ENCODE measurements around the gene RMI2.
"Not testable (repeated sequence)": the region's sequence is repeated elsewhere in the genome, so short reads cannot be mapped to it uniquely, and the experiment has no call there.

RMI2 gene

DNA sequence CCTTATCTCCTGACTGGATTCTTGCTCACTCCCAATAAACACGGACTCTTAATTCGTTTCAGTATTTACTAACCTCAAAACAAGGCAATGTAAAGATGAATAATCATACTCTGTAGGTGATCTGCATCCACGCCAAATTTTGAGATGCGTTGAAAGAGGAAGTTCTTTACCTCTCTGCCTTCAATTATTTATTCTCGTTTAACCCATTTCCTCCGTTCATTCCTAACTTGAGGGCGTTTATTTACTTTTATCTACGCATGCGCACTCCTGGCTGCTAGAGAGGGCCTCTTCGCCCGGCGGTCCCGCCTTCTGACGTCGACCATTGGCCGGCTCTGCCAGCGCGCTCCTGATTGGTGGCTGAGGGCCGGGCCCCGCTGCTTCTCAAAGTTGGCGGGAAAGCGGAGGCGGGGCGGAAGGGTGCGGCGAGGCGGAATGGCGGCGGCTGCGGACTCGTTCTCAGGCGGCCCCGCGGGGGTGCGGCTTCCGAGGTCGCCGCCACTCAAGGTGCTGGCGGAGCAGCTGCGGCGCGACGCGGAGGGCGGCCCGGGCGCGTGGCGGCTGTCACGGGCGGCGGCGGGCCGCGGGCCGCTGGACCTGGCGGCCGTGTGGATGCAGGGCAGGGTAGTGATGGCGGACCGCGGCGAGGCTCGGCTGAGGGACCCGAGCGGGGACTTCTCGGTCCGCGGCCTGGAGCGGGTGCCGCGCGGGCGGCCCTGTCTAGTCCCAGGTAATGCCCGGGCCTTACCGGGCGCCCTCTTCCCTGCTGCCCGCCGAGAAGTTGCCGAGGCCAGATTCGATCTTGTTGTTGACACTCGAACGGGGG is at the start of gene RMI2:
TSS of gene RMI2 (plus strand) at position 420 of the 823 bp plus-strand sequence. CDS start at position 433, 13 bp downstream.
- DNase-seq, result peak; percentile 99

DNA sequence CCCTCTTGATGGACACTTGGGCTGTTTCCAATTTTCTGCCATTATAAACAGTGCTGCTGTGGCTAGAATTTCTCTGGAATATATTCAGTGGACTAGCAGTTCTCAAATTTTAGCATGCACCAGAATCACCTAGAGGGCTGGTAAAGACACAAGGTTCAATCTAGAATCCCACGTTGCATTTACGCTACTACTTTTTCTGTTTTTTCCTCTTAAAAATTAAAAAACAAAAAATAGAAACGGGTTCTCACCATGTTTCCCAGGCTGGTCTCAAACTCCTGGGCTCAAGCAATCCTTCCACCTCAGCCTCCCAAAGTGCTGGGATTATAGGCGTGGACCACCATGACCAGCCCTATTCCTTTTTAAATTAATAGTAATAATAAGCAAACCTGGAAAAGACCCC is 49.6 kb upstream of the RMI2 start:
- no peak for DNase-seq

DNA sequence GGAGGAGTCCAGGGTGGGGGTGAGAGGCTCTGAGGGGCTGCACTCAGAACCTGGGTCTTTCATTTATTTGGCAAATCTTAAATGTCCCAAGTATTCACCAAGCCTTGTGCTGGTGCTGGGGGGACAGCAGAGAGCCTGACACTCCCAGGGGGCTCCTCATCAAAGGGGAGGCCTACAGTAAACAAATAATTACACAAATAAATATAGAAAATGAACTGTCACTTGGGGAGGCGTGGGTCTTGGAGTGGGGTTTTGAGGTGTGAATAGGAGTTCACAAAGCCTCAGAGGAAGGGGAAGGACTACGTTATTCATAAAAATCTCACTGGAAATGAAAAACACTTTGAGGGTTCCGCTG is 48.9 kb upstream of the RMI2 start:
- DNase-seq, result no peak

DNA sequence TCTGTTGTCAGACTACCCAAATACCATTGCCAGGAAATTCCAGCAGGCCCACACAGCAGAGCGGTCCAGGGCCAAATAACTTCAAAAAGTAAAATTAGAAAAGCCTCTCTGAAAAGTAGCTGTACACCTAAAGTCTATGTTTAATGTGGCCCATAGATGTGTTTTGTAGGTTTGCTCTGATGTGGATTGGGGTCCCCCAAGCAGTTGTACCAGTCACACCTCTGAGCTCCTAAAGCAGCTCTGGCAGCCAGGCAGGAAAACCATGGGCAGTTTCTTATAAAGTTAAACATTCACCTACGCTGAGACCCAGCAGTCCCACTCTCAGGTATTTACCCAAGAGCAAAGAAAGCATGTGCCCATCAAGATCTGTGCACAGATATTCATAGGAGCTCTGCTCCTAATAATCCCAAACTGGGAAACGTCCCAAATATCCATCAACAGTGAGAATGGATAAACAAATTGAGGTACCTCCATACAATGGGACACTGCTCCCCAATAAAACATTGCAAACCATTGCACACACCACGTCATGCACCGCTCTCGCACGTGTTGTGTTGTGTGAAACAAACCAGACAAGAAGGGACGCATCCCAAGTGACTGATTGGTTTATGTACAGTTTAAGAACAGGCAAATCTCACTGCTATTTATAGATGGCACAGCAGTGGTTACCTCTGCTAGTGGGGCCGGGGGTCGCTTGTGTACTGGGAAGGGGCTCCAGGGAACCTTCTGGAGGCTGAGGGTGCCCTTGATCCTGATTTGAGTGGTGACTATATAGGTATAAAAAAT is 48.4 kb upstream of the RMI2 start:
- peak; percentile 31 for DNase-seq

DNA sequence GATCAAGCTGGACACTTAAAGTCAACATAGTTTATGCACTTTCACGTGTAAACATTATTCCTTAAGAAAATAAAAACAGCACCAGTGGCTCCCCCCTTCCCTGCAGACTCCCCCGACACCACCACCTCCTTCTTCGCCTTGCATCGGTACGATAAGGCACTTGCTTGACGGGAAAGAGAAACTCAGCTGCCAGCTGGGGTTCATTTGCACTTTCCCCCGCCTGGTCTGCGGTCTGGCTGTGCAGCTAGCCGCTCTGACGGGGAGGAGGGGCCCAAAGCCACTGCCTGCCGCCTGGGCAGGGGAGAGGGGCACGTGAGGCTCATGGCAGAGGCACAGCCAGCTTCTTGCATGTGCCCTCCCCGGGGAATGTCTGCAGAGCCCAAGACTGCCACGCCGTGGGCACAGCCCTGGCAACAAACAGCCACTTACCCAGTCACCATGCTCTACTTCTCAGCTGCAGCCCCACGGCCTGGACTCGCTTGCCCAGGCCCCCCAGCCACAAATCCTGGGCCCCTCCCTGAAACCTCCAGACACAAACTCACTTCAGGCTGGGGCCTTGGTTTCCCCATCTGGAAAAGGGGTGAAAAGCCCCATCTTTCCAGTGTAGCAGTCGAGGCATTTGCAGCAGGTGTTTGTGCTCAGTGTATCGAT is 47.6 kb upstream of the RMI2 start:
- DNase-seq, result peak; percentile 74

DNA sequence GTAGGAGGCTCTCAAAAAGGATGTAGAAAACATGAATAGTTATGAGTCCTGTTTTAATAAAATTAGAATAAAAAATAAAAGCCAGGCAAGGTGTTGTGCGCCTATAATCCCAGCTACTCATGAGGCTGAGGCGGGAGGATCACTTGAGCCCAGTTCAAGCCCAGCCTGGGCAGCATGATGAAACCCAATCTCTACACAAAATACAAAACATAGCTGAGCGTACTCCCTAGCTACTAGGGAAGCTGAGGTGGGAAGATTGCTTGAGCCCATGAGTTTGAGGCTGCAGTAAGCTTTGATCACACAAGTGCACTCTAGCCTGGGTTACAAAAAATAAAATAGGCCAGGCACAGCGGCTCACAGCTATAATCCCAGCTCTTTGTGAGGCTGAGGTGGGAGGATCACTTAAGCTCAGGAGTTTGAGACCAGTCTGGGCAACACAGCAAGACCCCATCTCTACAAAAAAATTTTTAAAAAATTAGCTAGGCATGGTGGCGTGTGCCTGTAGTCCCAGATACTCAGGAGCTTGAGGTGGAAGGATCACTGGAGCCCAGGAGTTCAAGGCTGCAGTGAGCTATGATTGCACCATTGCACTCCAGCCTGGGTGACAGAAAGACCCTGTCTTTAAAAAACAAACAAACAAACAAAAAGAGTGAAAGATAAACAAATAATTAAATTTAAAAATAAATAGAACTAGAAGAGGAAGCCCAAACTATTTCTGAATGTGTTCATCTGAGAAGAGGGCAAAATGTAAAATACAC is 46.9 kb upstream of the RMI2 start:
- no peak for DNase-seq

DNA sequence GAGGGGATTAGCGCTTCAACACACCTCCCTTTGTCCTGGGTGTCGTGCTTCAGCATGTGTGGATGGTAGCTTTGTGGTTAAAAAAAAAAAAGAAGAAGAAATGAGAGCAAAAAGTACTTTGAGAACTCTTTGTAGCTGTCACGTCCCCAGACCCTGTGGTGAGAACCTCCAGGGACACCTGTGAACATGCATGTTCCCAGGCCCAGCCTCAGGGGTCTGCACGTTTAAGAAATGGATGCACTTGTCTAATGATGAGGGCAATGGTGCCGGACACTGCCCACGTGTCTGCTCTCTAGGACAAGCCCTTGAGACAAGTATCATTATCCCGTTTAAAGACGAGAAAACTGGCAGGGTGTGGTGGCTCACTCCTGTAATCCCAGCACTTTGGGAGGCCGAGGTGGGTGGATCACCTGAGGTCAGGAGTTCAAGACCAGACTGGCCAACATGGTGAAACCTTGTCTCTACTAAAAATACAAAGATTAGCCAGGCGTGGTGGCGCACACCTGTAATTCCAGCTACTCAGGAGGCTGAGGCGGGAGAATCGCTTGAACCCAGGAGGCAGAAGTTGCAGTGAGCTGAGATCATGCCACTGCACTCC is 46.2 kb upstream of the RMI2 start:
- DNase-seq, result not testable (repeated sequence)

DNA sequence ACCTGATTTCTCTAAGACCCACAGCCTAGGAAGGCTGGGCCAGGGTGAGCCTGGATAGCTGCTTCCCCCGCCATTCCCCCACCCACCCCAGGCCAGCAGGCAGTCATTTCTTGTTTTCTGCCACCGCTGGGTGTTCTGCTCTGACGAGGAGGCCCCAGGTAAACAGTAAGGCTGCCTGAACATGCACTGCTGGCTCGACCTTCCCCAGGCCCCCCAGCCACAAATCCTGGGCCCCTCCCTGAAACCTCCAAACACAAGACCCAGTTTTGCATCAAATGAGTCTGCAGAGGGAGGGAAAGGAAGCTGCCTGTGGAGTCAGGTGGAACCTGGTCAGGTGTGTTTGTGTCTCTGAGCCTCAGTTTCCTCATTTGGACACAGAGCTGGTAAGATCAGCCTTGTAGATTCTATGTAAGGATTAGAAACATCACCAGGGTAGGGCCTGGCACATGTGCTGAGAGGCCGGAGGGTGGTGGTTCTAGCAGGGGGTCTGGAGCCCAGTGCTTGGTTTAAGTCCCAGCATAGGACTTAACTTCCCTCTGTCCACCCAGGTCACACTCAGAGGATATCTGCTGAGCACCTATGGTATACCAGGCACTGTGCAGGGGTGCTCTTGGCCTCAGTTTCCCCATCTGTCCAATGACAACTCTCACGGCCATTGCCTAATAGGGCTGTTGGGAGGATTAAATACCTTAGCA is 45.2 kb upstream of the RMI2 start:
- DNase-seq, result no peak

DNA sequence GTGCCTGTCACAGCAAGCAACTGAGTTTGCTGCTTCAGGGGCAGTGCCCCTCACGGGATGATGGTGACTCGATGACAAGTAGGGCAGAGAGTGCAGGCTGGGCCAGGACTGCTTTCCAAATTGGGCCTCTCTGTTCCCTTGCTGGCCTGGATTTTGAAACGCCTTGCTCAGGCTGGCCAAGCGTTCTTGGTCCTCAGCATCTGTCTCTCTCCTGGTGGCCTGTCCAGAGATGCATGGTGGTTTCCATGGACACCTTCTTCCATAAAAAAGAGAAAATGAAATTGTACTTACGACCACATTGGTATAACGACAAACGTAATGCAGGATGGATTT is 44.7 kb upstream of the RMI2 start:
- no peak for DNase-seq

DNA sequence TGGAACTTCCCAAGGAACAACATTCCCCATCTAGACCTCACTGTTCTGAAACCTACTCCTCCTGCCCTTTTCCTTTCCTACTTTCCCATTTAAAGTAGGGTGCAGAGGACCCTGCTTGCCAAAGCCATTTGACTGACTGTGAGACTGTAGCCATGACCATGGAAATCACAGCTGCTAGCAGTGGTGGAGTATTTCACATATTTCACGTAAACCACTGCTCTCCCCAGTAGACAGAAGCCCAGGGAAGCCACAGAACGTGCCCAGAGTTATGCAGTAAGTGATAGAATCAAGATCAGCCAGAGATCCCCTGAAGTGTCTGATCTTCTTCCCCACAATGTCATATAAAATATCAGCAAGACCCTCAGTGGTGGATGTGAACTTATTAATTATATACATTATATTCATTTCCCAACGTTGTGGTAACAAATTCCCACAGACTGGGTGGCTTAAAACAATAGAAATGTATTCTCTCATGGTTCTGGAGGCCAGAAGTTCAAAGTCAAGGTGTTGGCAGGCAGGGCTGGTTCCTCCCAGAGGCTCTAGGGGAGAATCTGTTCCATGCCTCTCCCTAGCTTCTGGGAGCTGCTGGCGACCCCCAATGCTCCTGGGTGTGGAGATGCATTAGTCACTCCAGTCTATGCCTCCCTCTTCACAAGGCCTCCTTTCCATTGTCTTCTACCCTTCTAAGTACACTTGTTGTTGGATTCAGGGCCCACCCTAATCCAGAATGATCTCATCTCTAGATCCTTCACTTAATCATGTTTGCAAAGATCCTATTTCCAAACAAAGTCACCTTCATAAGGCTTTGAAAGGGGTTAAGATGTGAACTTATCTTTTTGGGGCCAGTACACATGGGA is 43.4 kb upstream of the RMI2 start:
- no peak for DNase-seq

DNA sequence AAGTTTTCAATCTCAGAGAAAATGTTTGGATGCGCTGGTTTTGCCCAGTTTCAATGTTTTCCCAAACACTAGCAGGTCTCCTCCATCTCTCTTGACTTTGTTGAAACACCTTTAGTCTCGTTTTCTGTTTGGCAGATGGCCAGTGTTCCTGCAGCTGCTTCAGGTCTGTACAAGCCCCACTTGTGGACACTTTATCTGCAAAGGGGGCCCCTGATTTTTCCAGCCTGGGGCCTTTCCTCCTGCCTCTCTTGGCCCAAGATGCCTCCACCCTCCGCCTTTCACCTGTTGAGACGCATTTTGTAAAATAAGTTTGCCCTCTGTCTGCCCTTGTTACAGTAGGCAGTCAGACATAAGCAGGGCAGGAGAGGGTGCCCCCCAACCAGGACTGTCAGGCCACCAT is 42.3 kb upstream of the RMI2 start:
- DNase-seq, result peak; percentile 33

DNA sequence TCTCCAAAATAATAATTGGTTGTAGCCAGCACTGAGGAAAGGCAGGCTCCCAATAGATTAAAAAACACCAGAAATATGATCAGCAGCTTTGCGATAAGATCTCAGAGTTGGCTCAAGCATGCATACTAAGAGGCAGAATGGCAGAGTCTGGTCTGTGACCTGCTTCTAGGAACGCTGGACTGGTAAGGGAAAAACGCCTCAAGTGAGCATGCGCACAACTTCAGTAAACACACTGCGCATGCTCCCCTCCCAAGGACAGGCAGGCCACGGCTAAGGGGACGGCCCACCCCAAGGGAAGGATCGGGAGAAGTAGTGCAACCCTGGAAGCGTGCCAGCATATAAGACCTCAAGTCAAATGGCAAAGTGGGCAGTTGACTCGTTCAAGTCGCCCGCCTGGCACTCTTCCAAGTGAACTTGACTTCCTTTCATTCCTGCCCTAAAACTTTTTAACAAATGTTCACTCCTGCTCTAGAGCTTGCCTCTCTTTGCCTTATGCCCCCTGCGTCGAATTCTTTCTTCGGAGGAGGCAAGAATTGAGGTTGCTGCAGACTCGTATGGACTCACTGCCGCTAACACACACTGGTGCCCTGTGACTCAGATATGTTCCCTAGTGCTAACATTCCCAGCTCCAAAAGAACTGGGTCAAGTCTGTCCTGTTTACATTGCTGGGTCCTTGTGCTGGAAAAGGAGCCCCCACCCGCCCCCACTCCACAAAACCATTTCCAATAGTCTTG is 41.7 kb upstream of the RMI2 start:
- peak; percentile 22 for DNase-seq

DNA sequence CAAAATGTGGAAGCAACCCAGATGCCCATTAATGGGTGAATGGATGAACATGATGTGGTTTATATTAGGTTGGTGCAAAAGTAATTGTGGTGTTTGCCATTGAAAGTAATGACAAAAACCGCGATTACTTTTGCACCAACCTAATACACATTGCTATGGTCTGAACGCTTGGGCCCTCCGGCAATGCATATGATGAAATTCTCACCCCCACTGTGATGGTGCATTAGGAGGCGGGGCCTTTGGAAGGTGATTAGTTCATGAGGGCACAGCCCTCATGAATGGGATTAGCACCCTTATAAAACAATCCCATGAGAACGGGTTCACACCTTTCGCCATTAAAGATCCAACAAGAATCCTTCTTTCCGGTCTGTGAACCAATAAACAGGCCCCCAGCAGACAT is 38.9 kb upstream of the RMI2 start:
- no peak for DNase-seq

DNA sequence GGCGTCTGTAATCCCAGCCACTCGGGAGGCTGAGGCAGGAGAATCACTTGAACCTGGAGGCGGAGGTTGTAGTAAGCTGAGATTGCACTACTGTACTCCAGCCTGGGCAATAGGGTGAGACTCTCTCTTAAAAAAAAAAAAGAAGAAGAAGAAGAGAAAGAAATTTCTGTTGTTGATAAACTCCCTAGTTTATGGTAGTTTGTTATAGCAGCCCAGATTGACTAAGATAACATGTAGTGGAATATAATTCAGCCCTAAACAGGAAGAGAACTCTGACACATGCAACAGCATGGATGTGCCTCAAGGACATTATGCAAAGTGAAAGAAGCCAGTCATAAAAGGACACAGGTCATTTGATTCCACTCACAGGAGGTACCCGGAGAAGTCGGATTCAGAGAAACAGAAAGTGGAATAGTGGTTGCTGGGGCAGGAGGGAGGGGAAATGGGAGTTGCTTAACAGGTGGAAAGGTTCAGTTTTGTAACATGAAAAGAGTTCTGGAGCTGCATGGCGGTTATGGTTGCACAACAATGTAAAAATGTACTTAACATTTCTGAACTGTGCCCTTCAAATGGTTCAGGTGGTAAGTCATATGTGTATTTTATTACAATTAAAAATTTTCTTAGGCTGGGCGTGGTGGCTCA is 38.1 kb upstream of the RMI2 start:
- DNase-seq, result no peak

DNA sequence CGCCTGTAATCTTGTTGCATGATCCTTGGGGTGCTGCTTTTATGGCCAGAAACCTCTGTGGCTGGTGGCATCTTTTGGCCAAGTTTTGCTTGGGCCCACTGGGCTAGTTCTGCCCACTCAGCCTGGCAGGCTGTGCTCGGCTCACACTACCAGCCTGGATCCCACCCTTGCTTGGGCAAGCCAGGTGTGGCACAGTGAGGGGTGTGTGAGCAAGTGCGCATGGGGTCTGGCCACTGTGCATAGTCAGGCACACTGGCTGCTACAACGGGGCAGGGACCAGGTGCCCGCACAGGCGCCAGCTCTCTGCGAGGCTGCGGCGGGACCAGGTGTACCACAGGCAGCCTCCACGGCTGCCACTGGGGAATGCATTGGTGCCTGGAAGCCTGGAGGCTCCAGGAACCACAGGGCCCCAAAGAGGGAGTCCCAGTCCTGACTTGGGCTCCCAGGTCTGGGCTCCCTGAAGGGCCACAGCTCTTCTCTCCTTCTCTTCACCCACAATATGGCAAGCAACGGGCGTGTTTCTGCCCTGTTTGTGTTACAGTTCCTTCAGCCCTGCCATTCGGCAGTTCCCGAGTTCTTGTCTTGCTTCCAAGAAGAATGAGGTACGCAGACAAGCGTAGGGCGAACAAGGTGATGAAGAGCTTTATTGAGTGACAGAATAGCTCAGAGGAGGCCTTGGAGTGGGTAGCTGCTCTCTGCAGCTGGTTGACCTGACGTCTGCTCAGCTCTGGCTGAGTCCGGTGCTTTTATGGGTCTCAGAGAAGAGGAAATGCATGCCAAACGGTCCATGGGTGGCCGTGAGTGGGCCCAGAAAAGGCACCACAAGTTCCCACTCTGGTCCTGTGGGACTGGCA is 37.4 kb upstream of the RMI2 start:
- no peak for DNase-seq

DNA sequence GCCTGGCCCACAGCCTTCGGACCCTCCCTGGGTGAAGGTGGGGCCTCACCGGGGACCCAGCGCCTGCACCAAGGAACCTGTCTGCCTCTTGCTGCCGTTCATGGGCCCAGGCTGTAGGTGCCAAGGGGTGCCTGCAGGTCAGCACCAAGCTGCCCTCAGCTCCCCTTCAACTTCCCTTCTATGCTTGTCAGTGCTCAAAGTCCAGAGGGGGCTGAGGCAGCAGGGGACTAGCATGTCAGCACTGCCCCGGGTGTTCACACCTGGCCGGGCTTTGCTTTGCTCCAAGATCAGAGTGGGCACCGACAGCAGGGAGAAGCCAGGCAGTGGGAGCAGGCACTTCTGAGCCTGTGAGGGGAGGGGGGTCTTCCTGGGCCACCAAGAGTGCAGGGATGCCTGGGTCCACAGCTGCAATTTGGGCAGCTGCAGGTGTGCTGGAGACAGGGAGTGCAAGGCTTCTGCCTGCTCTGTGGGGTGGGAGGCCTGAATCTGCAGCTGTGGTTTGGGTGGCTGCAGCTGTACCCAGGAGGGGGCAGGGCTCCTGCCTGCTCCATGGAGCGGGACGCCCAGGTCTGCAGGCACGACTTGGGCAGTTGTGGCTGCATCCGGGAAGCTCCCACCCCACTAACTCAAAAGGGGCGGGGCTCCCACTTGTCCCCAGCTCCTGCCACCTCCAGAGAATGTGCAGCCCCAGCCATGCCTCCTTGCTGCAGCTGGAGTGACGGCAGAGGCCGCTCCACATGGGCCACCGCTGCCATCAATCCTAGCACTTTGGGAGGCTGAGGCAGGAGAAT is 36.6 kb upstream of the RMI2 start:
- no peak for DNase-seq

DNA sequence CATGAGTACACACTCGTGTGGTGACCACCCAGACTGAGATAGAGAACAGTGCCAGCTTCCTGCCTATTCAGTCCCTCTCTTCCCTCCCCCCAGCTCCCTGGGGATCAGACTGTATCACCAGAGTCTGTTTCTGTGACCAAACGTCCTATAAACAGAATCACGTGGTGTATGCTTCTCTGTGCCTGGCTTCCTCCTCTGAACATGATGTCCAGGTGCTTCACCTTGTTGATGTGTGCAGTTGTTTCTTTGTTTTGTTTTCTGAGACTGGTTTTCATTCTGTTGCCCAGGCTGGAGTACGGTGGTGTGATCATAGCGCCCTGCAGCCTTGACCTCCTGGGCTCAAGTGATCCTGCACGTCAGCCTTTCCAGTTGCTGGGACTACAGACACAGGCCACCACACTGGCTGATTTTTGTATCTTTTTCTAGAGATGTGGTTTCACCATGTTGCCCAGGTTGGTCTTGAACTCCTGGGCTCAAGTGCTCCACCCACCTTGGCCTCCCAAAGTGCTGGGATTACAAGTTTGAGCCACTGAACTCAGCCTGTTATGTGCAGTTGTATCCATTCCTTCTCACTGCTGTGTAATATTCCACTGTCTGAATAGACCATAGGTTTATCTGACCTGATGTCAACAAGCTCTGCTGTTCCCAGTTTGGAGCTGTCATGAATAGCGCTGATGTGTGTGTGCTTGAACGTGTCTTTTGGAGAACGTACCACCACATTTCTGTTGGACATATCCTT is 35.2 kb upstream of the RMI2 start:
- no peak for DNase-seq
